ENCODE results near the gene GAN.

- no peak for TF ChIP-seq EZH2phosphoT487 (IDR thresholded peaks at IDR 0.05; ENCODE audit: low read length)
- no peak for TF ChIP-seq CTCF (IDR thresholded peaks at IDR 0.05; ENCODE audit: low read length)
Observed at GRCh38 chr16:81392011-81392410, 77.2 kb downstream of the GAN start.

Data from MM.1S (cell line).